Muscle layer of colon (tissue), 2 donors: ENCODE measurements around the gene SC5D.

Source experiments
- H3K27ac ChIP-seq: one replicate; pipeline ENCODE4 v1.7.0; 2013; ENCODE audit warnings: low read depth, mild to moderate bottlenecking, low read length, moderate library complexity
- H3K27me3 ChIP-seq, 2 donors: one replicate each; pipeline ENCODE4 v1.7.0; 2013; ENCODE audit warnings: low read length in 2 of 2, mild to moderate bottlenecking in 2 of 2; ENCODE audit not compliant: insufficient read depth in 2 of 2, control insufficient read depth in 1 of 2
- H3K36me3 ChIP-seq: one replicate; pipeline ENCODE4 v1.7.0; 2013; ENCODE audit warnings: mild to moderate bottlenecking, low read length; ENCODE audit not compliant: insufficient read depth
- H3K4me1 ChIP-seq: one replicate; pipeline ENCODE4 v1.7.0; 2013; ENCODE audit warnings: mild to moderate bottlenecking, low read length; ENCODE audit not compliant: insufficient read depth
- H3K4me3 ChIP-seq, 2 donors: one replicate each; pipeline ENCODE4 v1.7.0; 2013; ENCODE audit warnings: low read length in 2 of 2, low read depth in 1 of 2, mild to moderate bottlenecking in 1 of 2, moderate library complexity in 1 of 2
- H3K9ac ChIP-seq: one replicate; pipeline ENCODE4 v1.7.0; 2013; ENCODE audit warnings: low read length
- H3K9me3 ChIP-seq: one replicate; pipeline ENCODE4 v1.7.0; 2013; ENCODE audit warnings: mild to moderate bottlenecking, low read length
- donor health status: abdominal sarcoma.
- donor health status: Adenocarcinoma of cecum.

SC5D gene

GRCh38 chr11:121312483-121312882, 19.9 kb downstream of the SC5D start:
- Histone ChIP-seq H3K9ac (no peak overlapping the region), H3K4me1 (no peaks in the 10 kb centered on the region), H3K36me3 (peaks cover 5% of the 10 kb centered on the region), H3K4me3 (no peak overlapping the region), H3K9me3 (no peaks in the 10 kb centered on the region), H3K27me3 (no peaks in the 10 kb centered on the region), H3K27ac (no peak overlapping the region)

- Histone ChIP-seq H3K4me1 (peaks cover 6% of the 10 kb centered on the region), H3K27me3 (no peaks in the 10 kb centered on the region), H3K9me3 (no peaks in the 10 kb centered on the region), H3K4me3 (no peak overlapping the region), H3K27ac (no peak overlapping the region), H3K9ac (no peak overlapping the region), H3K36me3 (no peaks in the 10 kb centered on the region)
These were observed 26.6 kb downstream of the SC5D start for GRCh38 chr11:121318848-121319834.

- H3K27ac ChIP-seq: no peak overlapping the region
- peaks cover 6% of the 10 kb centered on the region for H3K4me1 ChIP-seq
- no peaks in the 10 kb centered on the region for H3K9me3 ChIP-seq
- no peak overlapping the region for H3K9ac ChIP-seq
- no peak overlapping the region for H3K4me3 ChIP-seq
- no peaks in the 10 kb centered on the region for H3K36me3 ChIP-seq
- no peaks in the 10 kb centered on the region for H3K27me3 ChIP-seq
These were observed 29.2 kb downstream of the SC5D start for GRCh38 chr11:121321614-121322243.

- Histone ChIP-seq H3K27me3 (no peaks in the 10 kb centered on the region), H3K4me3 (no peak overlapping the region), H3K27ac (no peak overlapping the region), H3K36me3 (no peaks in the 10 kb centered on the region), H3K4me1 (peaks cover 6% of the 10 kb centered on the region), H3K9me3 (no peaks in the 10 kb centered on the region), H3K9ac (no peak overlapping the region)
These were observed 30.6 kb downstream of the SC5D start for GRCh38 chr11:121323046-121323607.

GRCh38 chr11:121326230-121326629, 33.7 kb downstream of the SC5D start:
- no peak overlapping the region for H3K9ac ChIP-seq
- H3K27me3 ChIP-seq: no peaks in the 10 kb centered on the region
- no peaks in the 10 kb centered on the region for H3K4me1 ChIP-seq
- H3K36me3 ChIP-seq: no peaks in the 10 kb centered on the region
- H3K4me3 ChIP-seq: no peak overlapping the region
- no peak overlapping the region for H3K27ac ChIP-seq
- H3K9me3 ChIP-seq: no peaks in the 10 kb centered on the region

- no peaks in the 10 kb centered on the region for H3K27me3 ChIP-seq
These were observed 35.0 kb downstream of the SC5D start for GRCh38 chr11:121327553-121327952.

GRCh38 chr11:121328176-121328966, 35.8 kb downstream of the SC5D start:
- no peak overlapping the region for H3K27ac ChIP-seq
- no peaks in the 10 kb centered on the region for H3K4me1 ChIP-seq
- no peak overlapping the region for H3K4me3 ChIP-seq
- no peaks in the 10 kb centered on the region for H3K36me3 ChIP-seq
- no peak overlapping the region for H3K9ac ChIP-seq
- H3K9me3 ChIP-seq: no peaks in the 10 kb centered on the region
- no peaks in the 10 kb centered on the region for H3K27me3 ChIP-seq

More at GRCh38 chr11:121327553-121327952, 35.0 kb downstream of the SC5D start:
- no peaks in the 10 kb centered on the region for H3K4me1 ChIP-seq
- H3K4me3 ChIP-seq: no peak overlapping the region
- H3K27ac ChIP-seq: no peak overlapping the region
- H3K9me3 ChIP-seq: no peaks in the 10 kb centered on the region
- no peak overlapping the region for H3K9ac ChIP-seq
- H3K36me3 ChIP-seq: no peaks in the 10 kb centered on the region

GRCh38 chr11:121328967-121329679, 36.6 kb downstream of the SC5D start:
- no peaks in the 10 kb centered on the region for H3K27me3 ChIP-seq
- H3K9ac ChIP-seq: no peak overlapping the region
- no peak overlapping the region for H3K27ac ChIP-seq
- no peaks in the 10 kb centered on the region for H3K36me3 ChIP-seq
- no peaks in the 10 kb centered on the region for H3K9me3 ChIP-seq
- H3K4me3 ChIP-seq: no peak overlapping the region
- H3K4me1 ChIP-seq: no peaks in the 10 kb centered on the region

GRCh38 chr11:121329781-121330395, 37.3 kb downstream of the SC5D start:
- H3K9ac ChIP-seq: no peak overlapping the region
- no peaks in the 10 kb centered on the region for H3K27me3 ChIP-seq
- H3K9me3 ChIP-seq: no peaks in the 10 kb centered on the region
- no peak overlapping the region for H3K27ac ChIP-seq
- no peaks in the 10 kb centered on the region for H3K36me3 ChIP-seq
- H3K4me3 ChIP-seq: no peak overlapping the region
- H3K4me1 ChIP-seq: no peaks in the 10 kb centered on the region

- Histone ChIP-seq H3K27me3 (no peaks in the 10 kb centered on the region), H3K9ac (no peak overlapping the region), H3K9me3 (no peaks in the 10 kb centered on the region), H3K27ac (no peak overlapping the region), H3K36me3 (no peaks in the 10 kb centered on the region), H3K4me1 (no peaks in the 10 kb centered on the region), H3K4me3 (no peak overlapping the region)
These were observed 38.3 kb downstream of the SC5D start for GRCh38 chr11:121330614-121331435.
